PFSK-1 (cell line): ENCODE data around the gene CDH1.

Source experiments
- POLR2AphosphoS5 ChIP-seq: IDR thresholded peaks from 2 replicates; pipeline ENCODE4 v1.6.1; 2012; ENCODE audit warnings: low read depth, mild to moderate bottlenecking, control low read depth, low read length, moderate library complexity
- SIN3A ChIP-seq: IDR thresholded peaks from 2 replicates; pipeline ENCODE4 v1.6.1; 2012; ENCODE audit warnings: mild to moderate bottlenecking, low read length, moderate library complexity, borderline replicate concordance; ENCODE audit not compliant: insufficient read depth
- TAF1 ChIP-seq: IDR thresholded peaks from 2 replicates; pipeline ENCODE4 v1.6.1; 2012; ENCODE audit warnings: low read length, control low read depth, borderline replicate concordance; ENCODE audit not compliant: insufficient read depth
- TF ChIP-seq, protein P1 (sequence below), 2 experiments: IDR thresholded peaks; 2 replicates each; pipeline versions ENCODE4 v1.6.1 to v1.8.0; 2011 to 2012; ENCODE audit warnings: low read depth in 2 of 2, low read length in 2 of 2, control low read depth in 1 of 2, inconsistent platforms in 1 of 2, mild to moderate bottlenecking in 1 of 2, moderate library complexity in 1 of 2; ENCODE audit not compliant: insufficient read depth in 1 of 2

DNA sequence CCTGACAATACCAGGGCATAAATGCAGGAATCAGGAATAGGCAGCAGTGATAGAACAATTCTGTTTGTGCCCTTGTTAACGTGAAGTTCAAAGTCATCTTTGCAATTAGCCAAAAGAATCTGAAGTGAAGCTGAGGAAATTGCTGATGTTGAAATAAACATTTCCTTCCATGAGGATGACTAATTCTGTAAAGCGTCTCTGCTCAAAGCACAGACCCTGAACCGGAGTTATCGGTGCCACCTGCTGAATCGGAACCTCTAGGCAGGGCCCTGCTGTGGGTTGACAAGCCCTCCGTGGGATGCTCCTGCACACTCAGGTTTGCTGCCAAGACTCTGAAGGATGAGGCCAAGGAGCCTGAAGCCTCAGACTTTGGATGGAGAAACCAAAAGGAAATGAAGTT, 37.0 kb upstream of the CDH1 start:
- TF ChIP-seq POLR2AphosphoS5, result no peak
- TF ChIP-seq TAF1, result no peak
- no peak for TF ChIP-seq SIN3A
- TF ChIP-seq, protein P1, sequence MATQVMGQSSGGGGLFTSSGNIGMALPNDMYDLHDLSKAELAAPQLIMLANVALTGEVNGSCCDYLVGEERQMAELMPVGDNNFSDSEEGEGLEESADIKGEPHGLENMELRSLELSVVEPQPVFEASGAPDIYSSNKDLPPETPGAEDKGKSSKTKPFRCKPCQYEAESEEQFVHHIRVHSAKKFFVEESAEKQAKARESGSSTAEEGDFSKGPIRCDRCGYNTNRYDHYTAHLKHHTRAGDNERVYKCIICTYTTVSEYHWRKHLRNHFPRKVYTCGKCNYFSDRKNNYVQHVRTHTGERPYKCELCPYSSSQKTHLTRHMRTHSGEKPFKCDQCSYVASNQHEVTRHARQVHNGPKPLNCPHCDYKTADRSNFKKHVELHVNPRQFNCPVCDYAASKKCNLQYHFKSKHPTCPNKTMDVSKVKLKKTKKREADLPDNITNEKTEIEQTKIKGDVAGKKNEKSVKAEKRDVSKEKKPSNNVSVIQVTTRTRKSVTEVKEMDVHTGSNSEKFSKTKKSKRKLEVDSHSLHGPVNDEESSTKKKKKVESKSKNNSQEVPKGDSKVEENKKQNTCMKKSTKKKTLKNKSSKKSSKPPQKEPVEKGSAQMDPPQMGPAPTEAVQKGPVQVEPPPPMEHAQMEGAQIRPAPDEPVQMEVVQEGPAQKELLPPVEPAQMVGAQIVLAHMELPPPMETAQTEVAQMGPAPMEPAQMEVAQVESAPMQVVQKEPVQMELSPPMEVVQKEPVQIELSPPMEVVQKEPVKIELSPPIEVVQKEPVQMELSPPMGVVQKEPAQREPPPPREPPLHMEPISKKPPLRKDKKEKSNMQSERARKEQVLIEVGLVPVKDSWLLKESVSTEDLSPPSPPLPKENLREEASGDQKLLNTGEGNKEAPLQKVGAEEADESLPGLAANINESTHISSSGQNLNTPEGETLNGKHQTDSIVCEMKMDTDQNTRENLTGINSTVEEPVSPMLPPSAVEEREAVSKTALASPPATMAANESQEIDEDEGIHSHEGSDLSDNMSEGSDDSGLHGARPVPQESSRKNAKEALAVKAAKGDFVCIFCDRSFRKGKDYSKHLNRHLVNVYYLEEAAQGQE (IDR thresholded peaks at IDR 0.05; ENCODE audit: insufficient read depth in 1 of 2, low read depth in 2 of 2, low read length in 2 of 2), result no peak
